ENCODE results near the gene IGFL1. TPM values are rescaled to one million over a fixed set of nuclear protein-coding genes. Genes with fewer than 3 reads are reported as not detected.
"Not testable (repeated sequence)": the region's sequence is repeated elsewhere in the genome, so short reads cannot be mapped to it uniquely, and the experiment has no call there.

IGFL1 gene
- not detected for total RNA-seq
- not detected for polyA plus RNA-seq
- long read RNA-seq, donor 1 = 0 reads
- long read RNA-seq, donor 2 = 0 reads
- long read RNA-seq, donor 3 = 0 reads

DNA sequence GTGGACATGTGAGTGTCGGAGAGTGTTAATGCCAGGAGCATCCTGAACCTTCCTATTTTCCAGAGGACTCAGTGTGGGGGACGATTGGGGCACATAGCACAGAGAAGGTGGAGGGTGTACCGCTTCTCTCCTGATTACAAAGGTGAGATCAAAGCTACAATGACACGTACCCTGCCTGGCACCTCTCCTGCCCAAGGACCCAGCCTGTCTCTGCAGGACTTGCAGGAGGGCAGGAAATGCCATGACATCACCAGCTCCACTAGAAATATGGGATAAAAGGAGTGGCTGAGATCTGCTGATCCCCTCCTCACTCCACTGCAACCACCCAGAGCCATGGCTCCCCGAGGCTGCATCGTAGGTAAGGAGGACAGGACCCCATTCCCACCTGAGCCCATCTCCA lies at the start of gene IGFL1:
Gene IGFL1 (plus strand): TSS at position 301 of the 400 bp plus-strand sequence. CDS start 33 bp downstream, at position 334.
- WGBS, 3 donors = 60 to 70% (median 61%) methylated on average over 6 of the region's 6 CpGs

DNA sequence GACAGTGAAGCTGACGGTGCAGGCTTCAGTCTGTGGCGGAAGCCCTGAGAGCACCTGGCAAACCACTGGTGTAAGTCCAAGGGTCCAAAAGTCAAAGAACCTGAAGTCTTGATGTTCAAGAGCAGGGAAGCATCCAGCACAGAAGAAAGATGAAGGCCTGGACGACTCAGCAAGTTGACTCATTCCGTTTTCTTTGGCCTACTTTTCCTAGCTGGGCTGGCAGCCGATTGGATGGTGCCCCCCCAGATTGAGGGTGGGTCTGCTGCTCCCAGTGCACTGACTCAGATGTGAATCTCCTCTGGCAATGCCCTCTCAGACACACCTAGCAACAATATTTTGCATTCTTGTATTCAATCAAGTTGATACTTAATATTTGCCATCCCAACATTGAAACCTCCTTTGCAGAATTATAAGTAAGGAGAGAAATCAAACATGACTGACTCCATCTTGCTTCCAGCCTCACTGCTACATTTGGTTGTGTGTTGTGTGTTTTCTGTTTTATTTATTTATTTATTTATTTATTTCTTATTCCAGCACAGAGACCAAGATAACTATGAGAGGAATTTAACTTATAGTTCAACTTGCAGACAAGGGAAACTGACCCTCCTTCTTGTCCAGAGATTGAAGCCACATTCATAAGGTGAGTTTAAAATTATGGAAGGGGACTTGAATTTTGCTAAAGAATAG lies 48.7 kb upstream of the IGFL1 start:
- no peaks in the 10 kb centered on the region for H3K4me1 ChIP-seq (ENCODE audit: insufficient read depth)
- intact Hi-C loops (cut with DNase I) = no loop called here
- no peaks in the 10 kb centered on the region for H3K9me3 ChIP-seq
- DNase-seq = no peak
- H3K27ac ChIP-seq = no peak overlapping the region
- H3K27me3 ChIP-seq = no peaks in the 10 kb centered on the region
- H3K4me3 ChIP-seq = no peak overlapping the region
- H3K36me3 ChIP-seq = no peaks in the 10 kb centered on the region
- WGBS, 3 donors = 69 to 77% (median 76%) methylated on average over 5 of the region's 5 CpGs
- TF ChIP-seq, protein P1, sequence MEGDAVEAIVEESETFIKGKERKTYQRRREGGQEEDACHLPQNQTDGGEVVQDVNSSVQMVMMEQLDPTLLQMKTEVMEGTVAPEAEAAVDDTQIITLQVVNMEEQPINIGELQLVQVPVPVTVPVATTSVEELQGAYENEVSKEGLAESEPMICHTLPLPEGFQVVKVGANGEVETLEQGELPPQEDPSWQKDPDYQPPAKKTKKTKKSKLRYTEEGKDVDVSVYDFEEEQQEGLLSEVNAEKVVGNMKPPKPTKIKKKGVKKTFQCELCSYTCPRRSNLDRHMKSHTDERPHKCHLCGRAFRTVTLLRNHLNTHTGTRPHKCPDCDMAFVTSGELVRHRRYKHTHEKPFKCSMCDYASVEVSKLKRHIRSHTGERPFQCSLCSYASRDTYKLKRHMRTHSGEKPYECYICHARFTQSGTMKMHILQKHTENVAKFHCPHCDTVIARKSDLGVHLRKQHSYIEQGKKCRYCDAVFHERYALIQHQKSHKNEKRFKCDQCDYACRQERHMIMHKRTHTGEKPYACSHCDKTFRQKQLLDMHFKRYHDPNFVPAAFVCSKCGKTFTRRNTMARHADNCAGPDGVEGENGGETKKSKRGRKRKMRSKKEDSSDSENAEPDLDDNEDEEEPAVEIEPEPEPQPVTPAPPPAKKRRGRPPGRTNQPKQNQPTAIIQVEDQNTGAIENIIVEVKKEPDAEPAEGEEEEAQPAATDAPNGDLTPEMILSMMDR (IDR thresholded peaks at IDR 0.05) = no peak
- no peak for TF ChIP-seq POLR2A (IDR thresholded peaks at IDR 0.05)
- TF ChIP-seq EP300 (IDR thresholded peaks at IDR 0.05) = no peak

More for the DNA sequence above, at the start of gene IGFL1:
- H3K4me1 ChIP-seq (ENCODE audit: insufficient read depth) = no peaks in the 10 kb centered on the region
- no peak for DNase-seq
- intact Hi-C loops (cut with DNase I) = no loop called here
- no peak within 1 kb of the TSS for H3K4me3 ChIP-seq
- H3K36me3 ChIP-seq = no peaks in the 10 kb centered on the region
- TF ChIP-seq POLR2A (IDR thresholded peaks at IDR 0.05) (no peak), EP300 (IDR thresholded peaks at IDR 0.05) (no peak)
- TF ChIP-seq, protein P1 (IDR thresholded peaks at IDR 0.05) = no peak
- no peak within 1 kb of the TSS for H3K27ac ChIP-seq
- no peaks in the 10 kb centered on the region for H3K9me3 ChIP-seq
- no peaks in the 10 kb centered on the region for H3K27me3 ChIP-seq

DNA sequence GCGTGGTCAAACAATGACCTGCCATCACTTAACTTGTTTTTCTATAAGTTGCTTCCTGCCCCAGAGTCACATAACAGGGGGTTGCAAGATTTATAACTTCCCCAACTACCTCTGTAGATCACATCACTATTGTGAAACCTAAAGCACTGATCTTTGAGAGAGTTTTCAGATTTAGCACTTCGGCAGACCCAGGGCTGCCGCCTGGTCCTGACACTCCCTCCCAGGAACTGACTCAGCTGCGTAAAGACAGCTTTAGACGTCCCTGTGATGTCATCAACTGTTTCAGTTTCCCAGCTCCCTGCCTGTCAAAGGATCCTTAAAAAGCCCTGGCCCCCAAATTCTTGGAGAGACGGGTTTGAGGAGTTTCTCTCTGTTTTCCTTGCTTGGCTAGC lies 48.2 kb upstream of the IGFL1 start:
- Histone ChIP-seq H3K9me3 (no peaks in the 10 kb centered on the region), H3K27ac (no peak overlapping the region), H3K4me1 (ENCODE audit: insufficient read depth) (no peaks in the 10 kb centered on the region), H3K36me3 (no peaks in the 10 kb centered on the region), H3K27me3 (no peaks in the 10 kb centered on the region), H3K4me3 (no peak overlapping the region)
- 47 to 71% (median 70%) methylated on average over 6 of the region's 6 CpGs for WGBS, 3 donors
- TF ChIP-seq POLR2A (IDR thresholded peaks at IDR 0.05) = no peak
- no peak for DNase-seq
- intact Hi-C loops (cut with DNase I) = no loop called here

DNA sequence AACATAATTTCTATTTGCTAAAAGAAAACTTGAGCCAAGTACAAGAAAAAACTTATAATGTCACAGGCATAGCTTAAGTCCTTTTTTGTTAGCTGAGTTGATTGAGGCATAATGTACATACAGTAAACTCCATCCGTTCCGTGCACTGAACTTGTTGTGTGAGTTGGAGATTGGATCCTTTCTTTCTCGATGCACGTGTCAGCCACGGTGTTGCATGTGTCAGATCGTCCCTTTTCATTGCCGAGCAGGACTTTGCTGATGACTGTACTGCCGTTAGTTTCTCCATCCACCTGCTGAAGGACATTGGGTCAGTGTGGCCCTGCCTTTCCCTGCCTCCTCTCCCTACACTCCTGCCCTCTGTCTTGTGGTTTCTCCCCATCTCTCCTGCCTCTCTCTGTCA lies 47.1 kb upstream of the IGFL1 start:
- intact Hi-C loops (cut with DNase I) = no loop called here
- TF ChIP-seq POLR2A (IDR thresholded peaks at IDR 0.05) = no peak
- no peak for TF ChIP-seq EP300 (IDR thresholded peaks at IDR 0.05)
- TF ChIP-seq, protein P1 (IDR thresholded peaks at IDR 0.05) = no peak
- H3K4me3 ChIP-seq = no peak overlapping the region
- H3K4me1 ChIP-seq (ENCODE audit: insufficient read depth) = no peaks in the 10 kb centered on the region
- WGBS, 3 donors = 82 to 87% (median 87%) methylated on average over 8 of the region's 8 CpGs
- no peak for DNase-seq
- no peaks in the 10 kb centered on the region for H3K36me3 ChIP-seq
- H3K27ac ChIP-seq = no peak overlapping the region
- H3K9me3 ChIP-seq = no peaks in the 10 kb centered on the region
- H3K27me3 ChIP-seq = no peaks in the 10 kb centered on the region

DNA sequence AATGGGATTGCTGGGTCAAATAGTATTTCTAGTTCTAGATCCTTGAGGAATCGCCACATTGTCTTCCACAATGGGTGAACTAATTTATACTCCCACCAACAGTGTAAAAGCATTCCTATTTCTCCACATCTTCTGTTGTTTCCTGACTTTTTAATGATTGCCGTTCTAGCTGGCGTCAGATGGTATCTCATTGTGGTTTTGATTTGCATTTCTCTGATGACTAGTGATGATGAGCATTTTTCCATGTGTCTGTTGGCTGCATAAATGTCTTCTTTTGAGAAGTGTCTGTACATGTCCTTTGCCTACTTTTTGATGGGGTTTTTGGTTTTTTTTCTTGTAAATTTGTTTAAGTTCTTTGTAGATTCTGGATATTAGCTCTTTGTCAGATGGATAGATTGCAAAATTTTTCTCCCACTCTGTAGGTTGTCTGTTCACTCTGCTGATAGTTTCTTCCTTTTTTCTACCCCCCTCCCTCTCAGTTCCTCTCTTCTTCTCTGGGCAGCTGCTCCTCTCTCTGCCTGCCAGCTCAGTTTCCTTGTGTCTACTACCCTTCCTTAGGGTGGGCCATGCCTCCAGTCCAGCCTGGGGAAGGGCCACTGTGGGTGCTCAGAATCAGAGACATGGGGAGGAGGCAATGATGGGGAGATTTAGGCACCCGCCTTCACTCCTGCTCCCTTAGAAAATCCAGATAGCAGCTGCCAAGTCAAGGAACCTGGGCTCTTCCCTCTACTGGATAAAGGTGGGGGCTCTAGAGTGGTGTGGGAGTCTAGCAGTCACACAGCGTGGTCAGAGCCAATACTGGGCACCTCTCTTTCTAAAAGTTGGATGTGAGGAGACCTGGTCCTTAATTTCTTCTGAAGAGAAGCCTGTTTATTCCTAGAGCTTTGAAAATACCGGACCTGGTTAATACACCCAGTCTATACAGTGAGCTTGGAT lies 44.5 kb upstream of the IGFL1 start:
- intact Hi-C loops (cut with DNase I); H3K27me3 ChIP-seq; H3K9me3 ChIP-seq; H3K4me3 ChIP-seq; H3K27ac ChIP-seq; H3K4me1 ChIP-seq (ENCODE audit: insufficient read depth); DNase-seq; H3K36me3 ChIP-seq: not testable (repeated sequence)
- WGBS, 3 donors = 81 to 87% (median 85%) methylated on average over 6 of the region's 6 CpGs
